ENCODE data around the gene POLR2M. TPM values are rescaled to one million over a fixed set of nuclear protein-coding genes. Genes with fewer than 3 reads are reported as not detected.
A peak's percentile ranks its signal among the peaks of the same experiment; 100 is the strongest.

The POLR2M gene
- total RNA-seq, 6 experiments from 2014 or later, result 10.9 to 31.4 (median 19.7) TPM

GRCh38 chr15:57698243-57698642, 8.3 kb upstream of the POLR2M start:
- Histone ChIP-seq H3K4me1 (no peaks in the 10 kb centered on the region), H3K36me3 (no peaks in the 10 kb centered on the region), H3K4me3 (no peak overlapping the region), H3K27ac (no peak overlapping the region), H3K27me3 (no peaks in the 10 kb centered on the region), H3K9me3 (no peaks in the 10 kb centered on the region)
- DNase-seq, result no peak
- no peak for ATAC-seq
- intact Hi-C loops (cut with DNase I), result no loop called here
- TF ChIP-seq POLR2A (IDR thresholded peaks at IDR 0.05), result no peak
- no peak for TF ChIP-seq CTCF (IDR thresholded peaks at IDR 0.05)

- no peak overlapping the region for H3K4me3 ChIP-seq
- WGBS (ENCODE audit: insufficient coverage, low coverage, low lambda C conversion rate, missing lambda C conversion rate), result 55% methylated on average over 4 of the region's 4 CpGs
- no peaks in the 10 kb centered on the region for H3K27me3 ChIP-seq
- TF ChIP-seq POLR2A (IDR thresholded peaks at IDR 0.05), result no peak
- intact Hi-C loops (cut with DNase I), result no loop called here
- H3K9me3 ChIP-seq, result no peaks in the 10 kb centered on the region
- H3K36me3 ChIP-seq, result no peaks in the 10 kb centered on the region
- H3K4me1 ChIP-seq, result no peaks in the 10 kb centered on the region
- ATAC-seq (no peak), DNase-seq (no peak)
- H3K27ac ChIP-seq, result no peak overlapping the region
These were observed 7.5 kb upstream of the POLR2M start for GRCh38 chr15:57698991-57699390.

- Histone ChIP-seq H3K36me3 (peaks cover 0 to 2% (median 0%) of the 10 kb centered on the region in 4 donors), H3K27ac (no peak overlapping the region), H3K4me1 (peaks cover 0 to 15% (median 0%) of the 10 kb centered on the region in 4 donors), H3K9me3 (no peaks in the 10 kb centered on the region), H3K27me3 (no peaks in the 10 kb centered on the region), H3K4me3 (no peak overlapping the region)
- DNase-seq, result no peak
- ATAC-seq, result no peak
- TF ChIP-seq CTCF (IDR thresholded peaks at IDR 0.05), result no peak
- no peak for TF ChIP-seq POLR2A (IDR thresholded peaks at IDR 0.05)
- intact Hi-C loops (cut with DNase I), result no loop called here
- WGBS (ENCODE audit: insufficient coverage, low coverage, low lambda C conversion rate, missing lambda C conversion rate), result 15% methylated on average over 2 of the region's 2 CpGs
These were observed 3.1 kb upstream of the POLR2M start for GRCh38 chr15:57703387-57703786.

GRCh38 chr15:57704441-57704840, 2.1 kb upstream of the POLR2M start:
- no peaks in the 10 kb centered on the region for H3K27me3 ChIP-seq
- 86% methylated on average over 3 of the region's 3 CpGs for WGBS (ENCODE audit: insufficient coverage, low coverage, low lambda C conversion rate, missing lambda C conversion rate)

GRCh38 chr15:57705746-57706404, 639 bp upstream of the POLR2M start:
- 73% methylated on average over 9 of the region's 12 CpGs for WGBS (ENCODE audit: insufficient coverage, low coverage, low lambda C conversion rate, missing lambda C conversion rate)

More at GRCh38 chr15:57704441-57704840, 2.1 kb upstream of the POLR2M start:
- H3K27ac ChIP-seq, result no peak overlapping the region
- H3K36me3 ChIP-seq, result peaks cover 0 to 2% (median under 1%) of the 10 kb centered on the region in 4 donors
- intact Hi-C loops (cut with DNase I), result no loop called here
- no peak for TF ChIP-seq POLR2A (IDR thresholded peaks at IDR 0.05)
- ATAC-seq (no peak), DNase-seq (no peak)
- H3K4me3 ChIP-seq, result no peak overlapping the region
- peaks cover 0 to 16% (median 0%) of the 10 kb centered on the region in 4 donors for H3K4me1 ChIP-seq
- no peaks in the 10 kb centered on the region for H3K9me3 ChIP-seq

More at GRCh38 chr15:57705746-57706404, 639 bp upstream of the POLR2M start:
- Histone ChIP-seq H3K36me3 (peaks cover 0 to 16% (median 6%) of the 10 kb centered on the region in 4 donors), H3K27me3 (no peaks in the 10 kb centered on the region), H3K9me3 (no peaks in the 10 kb centered on the region), H3K27ac (peak overlapping the region; percentile 81 to 97 (median 96)), H3K4me1 (peaks cover 0 to 16% (median 0%) of the 10 kb centered on the region in 4 donors), H3K4me3 (peak overlapping the region; percentile 87 to 90 (median 89))
- DNase-seq, result no peak
- intact Hi-C loops (cut with DNase I), result no loop called here
- no peak for TF ChIP-seq CTCF (IDR thresholded peaks at IDR 0.05)
- TF ChIP-seq POLR2A (IDR thresholded peaks at IDR 0.05), result no peak
- peak; percentile 3 to 24 (median 10) for ATAC-seq
